ENCODE measurements around the gene IL1RL1.

Gene IL1RL1

DNA sequence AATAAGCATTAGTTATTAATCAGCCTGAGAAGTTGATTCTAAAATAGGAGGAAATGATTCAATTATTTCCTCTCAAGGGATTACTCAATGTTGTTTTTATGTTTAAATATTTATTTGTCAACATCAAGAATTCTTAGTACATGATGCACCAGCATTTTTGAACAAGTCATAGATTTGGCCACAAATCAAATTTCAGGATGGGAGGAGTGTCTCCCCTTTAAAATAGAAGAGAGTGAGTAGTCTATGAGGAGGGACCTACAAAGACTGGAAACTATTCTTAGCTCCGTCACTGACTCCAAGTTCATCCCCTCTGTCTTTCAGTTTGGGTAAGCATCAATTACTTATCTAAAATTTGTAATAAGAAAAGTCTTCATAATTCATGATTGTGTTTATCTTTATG lies 25.6 kb downstream of the IL1RL1 start:
- DNase-seq, result no peak

DNA sequence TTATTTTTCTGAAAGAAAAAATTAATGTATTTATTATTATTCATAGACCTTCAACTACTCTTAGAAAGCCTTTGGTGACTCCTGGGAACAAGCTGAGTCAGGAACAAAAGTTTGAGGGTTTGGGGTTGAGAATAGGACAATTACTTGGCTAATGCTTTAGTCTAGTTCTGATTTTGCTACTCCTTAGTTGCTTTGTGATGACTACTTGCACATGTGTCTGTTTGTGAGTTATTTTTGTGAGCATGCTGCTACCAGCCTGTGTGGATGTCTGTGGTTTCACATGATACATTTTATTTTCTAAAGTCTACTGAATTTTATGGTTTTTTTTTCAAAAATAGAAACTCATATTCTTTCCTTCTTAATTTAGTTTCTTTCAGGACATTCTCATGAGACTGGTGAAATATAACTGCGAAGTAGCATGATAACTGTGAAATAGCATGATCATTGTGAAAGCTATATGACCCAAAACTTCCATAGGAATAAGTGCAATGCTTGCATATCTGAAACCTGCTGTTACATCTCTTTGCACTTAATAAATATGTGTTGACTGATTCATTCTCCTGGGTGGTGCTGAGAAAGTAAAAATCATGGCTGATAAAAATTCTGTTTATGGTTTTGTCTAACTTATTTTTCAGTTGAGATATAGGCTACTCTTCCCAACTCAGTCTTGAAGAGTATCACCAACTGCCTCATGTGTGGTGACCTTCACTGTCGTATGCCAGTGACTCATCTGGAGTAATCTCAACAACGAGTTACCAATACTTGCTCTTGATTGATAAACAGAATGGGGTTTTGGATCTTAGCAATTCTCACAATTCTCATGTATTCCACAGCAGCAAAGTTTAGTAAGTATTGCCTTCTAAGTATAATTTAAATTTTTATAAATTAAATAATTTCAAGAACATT lies 26.4 kb downstream of the IL1RL1 start:
- no peak for DNase-seq

DNA sequence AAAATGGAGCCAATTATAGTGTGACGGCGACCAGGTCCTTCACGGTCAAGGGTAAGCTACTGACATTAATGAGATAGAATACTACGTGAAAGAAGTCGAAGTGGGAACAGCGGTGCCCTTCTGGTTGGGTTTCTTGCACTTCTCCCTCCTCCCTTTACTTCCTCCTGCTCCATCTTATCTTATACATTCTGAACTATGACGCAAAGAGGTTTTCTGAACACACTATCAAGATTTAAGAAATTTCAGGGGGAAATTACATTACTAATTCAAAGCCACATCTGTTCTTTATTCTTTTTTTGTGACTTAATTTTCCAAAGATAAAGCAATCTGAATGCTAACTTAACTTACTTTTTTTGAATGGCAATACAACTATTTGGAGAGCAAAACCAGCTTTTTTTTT lies 29.4 kb downstream of the IL1RL1 start:
- no peak for DNase-seq

DNA sequence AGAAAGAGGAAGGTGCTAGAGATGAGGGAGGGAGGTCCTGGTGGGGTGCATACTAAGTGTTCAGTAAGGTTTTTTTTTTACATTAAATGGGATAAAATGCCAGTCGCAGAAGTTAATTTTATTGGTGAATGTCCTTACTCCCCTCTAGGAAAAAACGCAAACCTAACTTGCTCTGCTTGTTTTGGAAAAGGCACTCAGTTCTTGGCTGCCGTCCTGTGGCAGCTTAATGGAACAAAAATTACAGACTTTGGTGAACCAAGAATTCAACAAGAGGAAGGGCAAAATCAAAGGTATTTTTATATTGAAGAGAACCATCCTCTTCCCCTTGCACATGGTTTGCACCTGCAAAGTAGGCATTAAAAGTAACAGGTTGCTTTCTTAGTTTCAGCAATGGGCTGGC lies 31.5 kb downstream of the IL1RL1 start:
- DNase-seq, result no peak

DNA sequence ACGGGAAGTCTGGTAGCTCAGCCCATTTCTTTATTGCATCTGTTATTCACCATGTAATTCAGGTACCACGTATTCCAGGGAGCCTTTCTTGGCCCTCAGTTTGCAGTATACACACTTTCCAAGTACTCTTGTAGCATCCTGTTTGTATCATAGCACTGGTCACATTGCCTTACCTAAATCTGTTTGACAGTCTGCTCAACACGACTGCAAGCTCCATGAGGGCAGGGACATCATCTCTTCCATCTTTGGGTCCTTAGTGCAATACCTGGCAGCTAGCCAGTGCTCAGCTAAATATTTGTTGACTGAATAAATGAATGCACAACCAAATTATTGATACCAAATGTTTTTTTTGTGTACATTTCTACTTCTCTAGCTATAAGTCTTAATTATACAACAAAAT lies 33.0 kb downstream of the IL1RL1 start:
- DNase-seq, result no peak

DNA sequence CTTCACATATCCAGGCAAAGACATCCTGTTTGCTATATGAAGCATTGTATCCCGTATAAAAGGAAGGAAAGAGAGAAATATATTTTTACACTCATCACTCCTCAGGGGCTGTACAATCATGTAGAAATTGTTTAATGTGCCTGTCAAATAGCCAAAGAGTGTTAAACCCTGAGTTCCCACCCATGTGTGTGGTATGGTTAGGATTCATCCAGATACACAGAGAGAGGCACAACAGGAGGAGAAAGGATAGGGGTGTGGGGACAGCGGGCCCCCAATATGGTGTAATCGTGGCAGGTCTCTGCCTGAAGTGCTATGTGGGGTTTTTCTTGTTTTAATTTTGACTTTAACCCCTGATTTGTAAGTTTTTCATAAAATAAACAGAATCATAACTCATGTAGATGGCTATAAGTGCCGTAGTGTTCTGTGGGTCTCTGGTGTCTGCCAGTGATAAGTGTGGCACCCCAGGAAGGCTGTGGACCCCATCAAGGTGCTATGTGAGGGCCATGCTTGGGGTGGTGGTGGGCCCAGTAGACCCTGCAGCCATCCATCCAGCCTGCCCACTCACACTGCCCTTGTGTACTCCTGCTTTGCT lies 34.1 kb downstream of the IL1RL1 start:
- DNase-seq, result no peak

DNA sequence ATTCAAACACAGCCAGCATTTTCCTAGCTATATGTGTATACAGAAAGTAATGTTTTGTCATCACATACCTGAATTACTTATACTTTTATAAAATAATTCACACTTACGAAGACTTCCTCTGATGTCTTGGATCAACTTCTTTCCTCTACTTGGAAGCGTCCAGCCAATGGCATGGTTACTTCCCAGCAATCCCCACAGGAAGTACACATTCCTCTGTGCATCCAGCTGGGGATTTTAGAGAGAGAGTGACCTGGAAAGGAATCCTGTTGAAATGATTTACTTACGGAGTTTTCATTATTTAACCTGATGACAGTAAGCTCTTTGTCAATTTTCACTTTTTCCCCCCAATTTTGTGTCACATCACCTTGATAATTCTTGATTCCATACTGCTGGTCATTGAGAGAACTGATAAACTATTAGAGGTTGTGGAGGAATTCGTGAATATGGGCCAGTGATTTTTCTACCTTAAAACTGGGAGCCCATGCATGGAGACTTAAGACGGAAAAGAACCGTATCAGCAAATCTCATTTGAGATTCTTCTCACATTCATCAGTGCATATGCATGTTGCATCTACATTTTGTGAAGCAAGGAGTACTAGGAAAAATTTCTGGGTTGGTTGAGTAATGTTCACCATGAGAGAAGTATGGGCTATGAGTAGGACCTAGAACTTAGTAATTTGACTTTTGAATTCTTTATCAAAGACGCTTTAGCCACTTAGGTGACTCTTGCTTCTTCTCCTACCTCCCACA lies 35.2 kb downstream of the IL1RL1 start:
- no peak for DNase-seq

DNA sequence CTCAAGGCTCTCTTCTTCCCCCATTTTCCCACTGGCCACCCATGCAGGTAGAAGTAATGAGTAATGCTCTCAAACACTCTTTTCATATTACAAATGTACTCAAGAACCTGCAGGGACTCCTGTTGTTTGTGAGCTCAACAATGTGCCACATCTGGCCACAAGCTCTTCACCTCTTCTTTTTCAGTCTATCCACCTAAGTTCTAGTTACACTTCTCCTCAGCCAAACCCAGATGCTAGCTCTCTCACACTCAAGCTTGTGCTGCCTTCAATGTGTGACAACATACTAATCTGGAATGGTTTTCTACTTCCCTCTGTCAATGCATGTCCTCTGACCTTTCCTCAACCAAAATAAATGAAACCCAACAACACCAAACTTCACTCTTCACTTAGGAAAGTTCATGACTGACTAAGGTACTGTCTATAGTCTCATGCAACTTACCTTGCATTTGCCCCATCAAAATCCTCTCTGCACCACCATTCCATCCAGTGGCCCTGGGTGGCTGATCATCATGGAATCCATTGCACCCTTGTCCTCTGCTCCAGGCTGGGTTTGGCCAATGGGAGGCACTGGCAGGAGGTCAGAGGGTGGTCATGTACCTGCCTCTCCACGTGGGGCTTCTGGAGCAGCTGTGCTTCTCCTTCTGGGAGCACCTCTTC lies 38.9 kb downstream of the IL1RL1 start:
- no peak for DNase-seq

DNA sequence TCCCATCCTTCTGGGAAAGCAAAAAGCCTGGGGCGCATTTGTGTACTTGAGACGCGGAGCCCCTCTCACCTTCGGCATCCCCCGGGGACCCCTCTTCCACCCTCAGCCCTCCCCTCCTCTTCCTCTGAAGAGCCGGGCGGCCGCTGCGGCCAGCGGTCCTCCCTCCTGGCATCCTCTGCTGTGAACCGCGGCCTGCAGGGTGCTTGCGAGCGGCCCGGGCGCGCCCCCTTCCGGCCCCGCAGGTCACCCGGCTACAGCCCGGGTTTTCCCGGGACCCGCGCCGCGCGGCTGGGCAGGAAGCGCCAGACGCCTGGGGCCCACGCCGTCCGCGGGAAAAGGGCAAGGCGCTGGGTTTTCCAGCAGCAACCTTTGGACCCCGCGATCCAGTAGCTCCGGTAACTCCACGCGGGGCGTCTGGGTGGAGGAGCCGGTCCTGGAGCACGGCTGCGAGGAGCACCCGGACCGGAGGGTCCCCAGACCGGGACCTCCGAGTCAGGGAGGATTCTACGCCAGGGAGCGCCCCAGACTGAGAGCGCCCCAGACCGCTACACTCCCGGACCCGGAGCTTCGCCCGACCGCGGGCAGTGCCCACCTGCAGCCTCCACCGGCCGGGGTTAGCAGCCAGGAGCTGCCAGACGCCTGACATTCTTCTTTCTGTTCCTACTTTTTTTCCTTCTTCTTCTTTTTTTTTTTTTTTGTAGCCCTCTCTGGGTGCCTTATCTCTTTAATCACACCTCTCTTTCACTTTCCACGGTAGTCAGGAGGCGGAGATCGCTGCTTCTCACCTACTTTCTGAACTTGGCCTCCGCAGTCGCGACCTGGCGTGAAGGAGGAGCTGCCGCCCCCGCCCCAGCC lies 44.4 kb downstream of the IL1RL1 start, which contains the start of gene IL18R1:
IL18R1 (plus strand) TSS at position 271 of the 855 bp plus-strand sequence. CDS start 6,865 bp downstream, outside the sequence.
- DNase-seq, result peak; percentile 77

DNA sequence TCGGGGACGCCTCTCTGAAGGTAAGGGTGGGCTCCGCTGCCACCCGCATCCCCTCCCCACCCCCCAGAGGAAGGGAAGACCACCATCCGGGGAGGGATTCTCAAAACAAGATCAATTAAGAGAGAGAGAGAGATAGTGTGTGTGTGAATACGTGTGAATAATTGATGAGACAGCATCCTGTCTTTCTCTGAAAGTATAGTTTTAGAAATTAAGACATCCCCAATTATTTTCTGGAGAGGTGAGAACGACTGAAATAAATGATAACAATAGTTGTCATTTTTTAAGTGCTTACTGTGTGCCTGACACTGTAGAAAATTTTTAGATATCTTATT lies 45.0 kb downstream of the IL1RL1 start:
- no peak for DNase-seq

DNA sequence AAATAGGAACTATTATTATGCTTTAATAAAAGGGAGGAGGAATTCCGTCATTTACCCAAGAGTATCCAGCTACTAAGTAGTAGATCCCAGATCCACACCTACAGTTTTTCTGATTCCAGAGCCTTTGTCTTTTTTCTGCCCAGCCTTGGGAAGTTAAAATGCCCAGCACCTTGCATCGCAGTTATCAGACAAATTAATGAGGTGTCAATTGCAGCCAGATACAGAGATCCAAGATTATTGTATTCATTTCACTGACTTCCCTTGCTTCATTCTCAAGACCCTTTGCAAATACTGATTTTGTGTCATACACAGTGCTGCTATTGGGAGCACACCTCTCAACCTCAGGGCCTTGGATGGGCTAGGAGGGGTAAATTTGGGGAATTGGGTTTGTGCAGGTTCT lies 45.4 kb downstream of the IL1RL1 start:
- no peak for DNase-seq

DNA sequence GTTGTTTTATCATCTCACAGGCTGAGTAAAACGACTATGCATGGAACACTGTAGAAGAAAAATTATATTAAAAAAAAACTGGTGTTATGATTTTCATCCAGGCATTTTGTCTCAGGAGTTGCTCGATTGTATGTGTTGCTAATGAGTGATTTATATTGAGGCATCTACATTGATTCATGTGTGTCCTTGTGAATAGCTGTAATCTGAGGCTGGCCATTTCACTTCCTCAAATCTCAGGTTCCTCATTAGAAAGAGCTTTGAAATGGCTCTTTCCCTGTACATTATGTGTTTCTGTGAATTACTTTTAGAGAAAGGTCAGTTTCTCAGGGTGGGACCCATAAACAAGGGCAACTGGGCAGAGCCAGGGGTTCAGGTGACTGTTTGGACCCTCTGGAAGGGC lies 46.6 kb downstream of the IL1RL1 start:
- DNase-seq, result no peak

DNA sequence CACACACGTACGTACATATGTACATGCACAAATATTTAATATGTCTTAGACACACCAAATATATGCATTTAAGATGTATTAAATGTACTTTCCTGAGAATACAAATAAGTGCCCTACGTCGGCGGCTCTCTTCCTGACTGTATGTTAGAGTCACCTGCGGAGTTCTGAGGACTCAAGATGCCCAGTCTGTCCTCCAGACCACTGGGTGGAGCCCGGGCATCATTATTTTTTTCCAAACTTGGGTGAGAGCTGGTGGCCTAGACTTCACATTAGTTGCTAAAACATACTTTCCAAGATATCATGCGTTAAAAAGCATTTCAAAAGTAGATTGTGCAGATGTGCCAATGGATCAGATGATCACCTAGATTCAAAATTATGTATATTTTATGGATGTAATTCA lies 47.1 kb downstream of the IL1RL1 start:
- DNase-seq, result peak; percentile 30

DNA sequence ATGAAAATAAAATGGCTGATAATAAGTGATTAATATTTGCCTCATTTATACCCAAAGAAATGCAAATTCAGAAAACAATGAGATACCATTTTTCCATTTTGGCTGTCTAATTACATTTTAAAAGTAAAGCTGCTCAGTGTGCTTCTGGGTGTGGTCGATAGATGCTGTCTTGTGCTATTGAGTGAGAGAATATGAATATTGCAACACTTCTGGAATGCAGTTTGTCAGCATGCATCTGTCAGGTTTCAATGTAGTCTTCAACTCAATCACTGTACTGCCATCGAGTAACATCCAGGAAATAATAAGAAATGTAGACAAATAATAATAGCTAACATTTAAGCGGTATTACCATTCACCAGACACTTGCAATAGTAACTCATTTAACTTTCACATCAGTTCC lies 48.2 kb downstream of the IL1RL1 start:
- DNase-seq, result no peak

DNA sequence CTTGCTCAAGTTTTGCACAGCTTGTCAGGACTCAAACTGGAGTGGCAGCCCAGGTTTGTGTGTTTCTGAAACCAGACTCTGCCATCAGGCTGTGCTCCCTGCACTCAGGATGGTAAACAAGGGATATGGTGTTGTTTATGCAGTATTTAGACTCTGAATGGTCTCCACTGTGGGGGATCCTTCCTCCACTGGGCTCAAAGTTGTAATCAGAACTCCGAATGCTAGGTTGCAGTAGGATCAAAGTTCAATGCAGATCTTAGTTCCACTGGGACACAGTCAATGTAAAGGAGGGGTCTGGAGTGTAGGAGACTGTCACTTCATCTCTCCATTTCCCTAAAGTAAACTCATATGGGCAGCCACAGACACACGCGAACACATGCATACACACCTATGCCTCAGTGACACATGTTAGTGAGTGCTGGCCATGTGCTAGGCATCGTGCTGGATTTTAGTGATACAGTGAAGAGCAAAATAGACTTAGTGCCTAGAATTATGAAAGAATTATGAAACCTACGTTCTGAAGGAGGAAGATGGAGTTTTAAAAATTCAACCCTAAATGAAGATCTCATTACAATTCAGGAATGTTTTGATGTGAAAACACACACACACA lies 50.4 kb downstream of the IL1RL1 start:
- no peak for DNase-seq

DNA sequence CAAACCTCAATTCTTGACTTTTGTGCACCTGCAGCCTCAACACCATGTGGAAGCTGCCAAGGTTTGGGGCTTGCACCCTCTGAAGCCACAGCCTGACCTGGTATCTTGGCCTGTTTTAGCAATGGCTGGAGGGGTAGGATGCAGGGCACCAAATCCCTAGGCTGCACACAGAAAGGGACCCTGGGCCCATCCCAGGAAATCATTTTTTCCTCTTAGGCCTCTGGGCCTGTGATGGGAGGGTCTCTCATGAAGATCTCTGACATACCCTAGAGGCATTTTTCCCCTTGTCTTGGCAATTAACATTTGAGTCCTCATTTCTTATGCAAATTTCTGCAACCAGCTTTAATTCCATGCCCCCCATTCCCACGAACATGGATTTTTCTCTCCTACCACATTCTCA lies 54.4 kb downstream of the IL1RL1 start:
- no peak for DNase-seq

DNA sequence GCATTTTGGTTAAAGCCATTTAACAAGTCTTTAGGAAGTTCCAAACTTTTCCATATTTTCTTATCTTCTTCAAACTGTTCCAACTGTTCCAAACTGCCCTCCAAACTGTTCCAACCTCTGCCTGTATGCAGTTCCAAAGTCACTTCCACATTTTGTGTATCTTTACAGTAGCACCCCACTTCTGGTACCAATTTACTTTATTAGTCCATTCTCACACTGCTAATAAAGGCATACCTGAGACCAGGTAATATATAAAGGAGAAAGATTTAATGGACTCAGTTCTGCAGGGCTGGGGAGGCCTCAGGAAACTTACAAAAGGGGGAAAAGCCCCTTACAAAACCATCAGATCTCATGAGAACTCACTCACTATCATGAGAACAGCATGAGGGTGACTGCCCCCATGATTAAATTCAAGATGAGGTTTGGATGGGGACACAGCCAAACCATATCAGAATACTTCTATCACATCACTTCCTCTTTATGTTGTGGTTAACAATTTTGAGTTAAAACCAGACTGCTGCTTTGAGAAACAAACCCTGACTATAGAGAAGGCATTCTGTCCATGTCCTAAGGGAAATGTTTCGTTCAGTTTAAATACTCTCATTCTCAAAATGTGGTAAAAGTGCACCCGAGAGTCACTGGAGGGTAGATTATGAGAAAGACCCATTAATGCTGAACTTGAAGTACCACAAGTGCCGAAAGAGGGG lies 55.2 kb downstream of the IL1RL1 start:
- no peak for DNase-seq

DNA sequence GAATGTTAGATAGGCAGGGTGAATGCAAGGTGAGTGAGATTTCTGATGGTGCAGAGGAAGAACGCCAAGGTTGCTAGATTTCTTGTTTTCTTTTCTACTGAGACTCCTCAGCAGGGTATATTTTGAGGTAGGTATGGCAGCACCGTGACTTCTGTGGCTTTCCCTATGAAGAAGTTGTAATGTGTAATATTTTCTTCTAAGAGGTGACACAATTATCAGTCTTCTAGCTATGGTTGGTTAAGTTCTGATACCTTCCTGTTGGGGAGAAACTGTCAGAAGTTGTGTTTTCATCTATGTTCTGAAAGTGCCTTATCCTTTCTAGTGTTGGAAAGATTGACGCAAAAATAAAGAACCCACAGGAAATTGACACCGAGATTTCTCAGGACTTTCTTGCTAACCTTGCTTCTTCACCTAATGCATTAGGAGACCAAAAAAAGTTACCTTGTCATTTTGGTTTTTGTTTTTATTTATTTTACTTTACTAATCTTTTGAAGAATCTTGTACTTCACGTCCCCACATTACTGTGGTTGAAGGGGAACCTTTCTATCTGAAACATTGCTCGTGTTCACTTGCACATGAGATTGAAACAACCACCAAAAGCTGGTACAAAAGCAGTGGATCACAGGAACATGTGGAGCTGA lies 56.1 kb downstream of the IL1RL1 start:
- peak; percentile 25 for DNase-seq

DNA sequence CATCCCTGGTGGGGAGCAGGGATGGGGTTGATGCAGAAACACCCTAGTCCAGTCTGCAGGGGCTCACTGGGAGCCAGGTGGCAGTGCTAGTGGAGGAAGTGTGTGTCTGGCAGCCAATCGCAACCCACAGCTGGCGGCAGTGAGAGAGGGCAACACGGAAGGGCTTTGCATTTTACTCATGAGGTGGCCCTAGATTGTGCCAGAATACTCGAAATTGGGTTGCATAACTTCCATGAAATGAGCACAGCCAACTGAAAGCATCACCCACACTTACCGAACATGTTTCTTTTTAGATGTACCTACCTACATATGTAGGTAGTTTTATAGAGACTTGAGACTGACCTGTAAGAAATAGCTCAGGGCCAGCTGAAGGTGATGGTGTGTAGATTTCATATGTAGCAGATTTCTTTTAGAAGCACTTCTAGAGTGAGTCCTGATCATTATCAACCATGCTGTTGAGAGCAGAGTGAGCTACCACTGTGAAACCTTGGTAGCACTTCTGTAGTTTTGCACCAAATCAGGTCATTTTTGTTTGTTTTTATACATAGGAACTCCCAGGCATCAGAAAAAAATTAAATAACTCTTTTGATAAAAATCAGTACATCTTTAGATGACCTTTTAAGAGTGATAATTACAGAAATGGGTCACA lies 57.2 kb downstream of the IL1RL1 start:
- DNase-seq, result peak; percentile 41

DNA sequence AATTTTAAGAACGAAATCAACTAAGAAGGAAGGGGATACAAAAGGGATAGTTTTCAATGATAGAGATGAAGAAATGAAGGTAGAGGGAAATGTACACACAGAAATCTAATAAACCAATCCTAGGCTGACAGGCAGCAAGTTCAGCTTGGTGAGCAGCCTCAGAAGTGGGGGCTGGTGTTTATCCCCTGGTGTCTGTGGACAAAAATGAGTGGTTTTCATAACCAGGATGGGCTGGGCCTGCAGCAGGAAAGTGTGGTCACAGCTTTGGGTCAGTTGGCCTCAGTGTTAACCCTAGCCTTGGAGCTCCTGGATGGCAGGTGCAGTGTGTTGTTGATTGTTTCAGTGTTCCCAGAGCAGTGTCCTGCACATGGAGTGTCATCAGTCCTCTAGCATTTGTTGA lies 58.5 kb downstream of the IL1RL1 start:
- DNase-seq, result no peak

Data from CD4-positive, alpha-beta T cell treated with Interleukin-17A for 4 hours (primary cell).